HL-60 (cell line): ENCODE data around the gene LANCL2.
"Not testable (repeated sequence)": the region's sequence is repeated elsewhere in the genome, so short reads cannot be mapped to it uniquely, and the experiment has no call there.

ENCODE experiments used
- CTCF ChIP-seq: IDR thresholded peaks from one replicate; pipeline ENCODE4 v1.5.1; 2011; ENCODE audit warnings: low read length, control low read depth, inconsistent platforms; ENCODE audit not compliant: insufficient read depth
- GABPA ChIP-seq: IDR thresholded peaks from 2 replicates; pipeline ENCODE4 v1.6.1; 2012; ENCODE audit warnings: low read depth
- POLR2AphosphoS5 ChIP-seq: IDR thresholded peaks from 2 replicates; pipeline ENCODE4 v1.6.1; 2012; ENCODE audit warnings: low read depth
- REST ChIP-seq: IDR thresholded peaks from 2 replicates; pipeline ENCODE4 v1.6.1; 2012; ENCODE audit warnings: low read depth; ENCODE audit not compliant: insufficient replicate concordance
- SPI1 ChIP-seq: IDR thresholded peaks from 2 replicates; pipeline ENCODE4 v1.6.1; 2012; ENCODE audit warnings: low read depth, mild to moderate bottlenecking, borderline replicate concordance

GRCh38 chr7:55402506-55402905 lies 37.4 kb downstream of the LANCL2 start:
- not testable (repeated sequence) for TF ChIP-seq CTCF, REST, POLR2AphosphoS5, GABPA, SPI1
